GM21825 (cell line): Measurements from ENCODE around the gene CDCP2.

Experiments used
- ATAC-seq: cut with Tn5 transposase; IDR thresholded peaks from one replicate; pipeline ENCODE4 v1.9.1; 2021; ENCODE audit warnings: mild to moderate bottlenecking, moderate library complexity; ENCODE audit not compliant: unreplicated experiment

CDCP2 gene

GRCh38 chr1:54137534-54138061, 15.2 kb downstream of the CDCP2 start:
- no peak for ATAC-seq

- ATAC-seq: no peak
Observed at GRCh38 chr1:54136963-54137533, 15.8 kb downstream of the CDCP2 start.

- no peak for ATAC-seq
Observed at GRCh38 chr1:54136269-54136896, 16.4 kb downstream of the CDCP2 start.

DNA sequence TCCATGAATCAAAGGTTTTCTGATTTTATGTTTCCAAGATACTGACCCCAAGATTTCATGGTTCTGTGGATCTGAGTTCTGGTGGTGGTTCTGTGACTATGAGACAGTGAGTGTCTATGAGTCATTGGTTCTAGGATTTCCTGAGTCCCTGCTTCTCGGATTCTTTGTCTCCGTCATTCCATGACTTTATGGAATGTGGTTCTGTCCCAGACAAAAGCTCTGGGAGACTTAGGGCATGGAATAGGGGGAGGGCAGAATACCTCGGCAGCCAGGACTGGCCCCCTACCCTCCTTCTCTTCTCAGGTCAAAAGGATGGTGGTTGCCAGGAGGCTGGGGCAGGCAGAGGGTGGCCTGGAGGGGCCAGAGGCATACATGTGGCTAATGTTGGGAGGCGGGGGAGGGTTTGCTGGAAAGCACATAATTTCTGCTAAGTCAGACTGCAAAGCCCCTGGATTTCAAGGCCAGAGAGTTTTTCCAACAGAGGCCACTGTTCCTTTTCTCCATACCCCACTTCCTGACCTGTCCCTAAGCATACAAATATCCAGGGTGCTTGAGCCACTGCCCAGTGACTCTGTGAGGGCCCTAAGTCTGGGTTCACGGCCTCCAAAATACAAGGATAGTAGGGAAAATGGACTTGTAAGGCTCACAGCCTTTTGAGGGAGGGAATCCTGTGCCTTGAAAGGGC, 17.2 kb downstream of the CDCP2 start:
- ATAC-seq: no peak

GRCh38 chr1:54134295-54134694, 18.5 kb downstream of the CDCP2 start:
- no peak for ATAC-seq

GRCh38 chr1:54132495-54132894, 20.3 kb downstream of the CDCP2 start:
- ATAC-seq: no peak

DNA sequence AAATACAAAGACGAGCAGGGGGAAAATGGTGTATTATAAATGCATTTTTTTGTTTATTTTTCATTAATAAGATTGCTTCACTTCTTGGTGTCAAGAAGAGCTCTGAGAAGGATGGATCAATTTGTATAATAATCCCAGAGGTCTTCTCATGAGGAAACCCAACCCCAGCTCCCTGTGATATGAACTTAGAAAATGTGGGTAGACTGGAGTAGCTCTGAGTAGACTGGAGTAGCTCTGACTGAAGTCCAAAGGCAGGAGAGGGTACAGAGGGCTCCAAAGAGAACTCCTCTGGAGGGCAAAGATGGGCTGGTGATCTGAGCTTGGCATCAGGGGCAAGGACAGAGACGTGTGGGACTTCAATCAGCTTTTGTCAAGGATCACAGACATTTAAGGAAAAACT, 21.4 kb downstream of the CDCP2 start:
- no peak for ATAC-seq

- no peak for ATAC-seq
Observed at GRCh38 chr1:54129858-54130257, 22.9 kb downstream of the CDCP2 start.

DNA sequence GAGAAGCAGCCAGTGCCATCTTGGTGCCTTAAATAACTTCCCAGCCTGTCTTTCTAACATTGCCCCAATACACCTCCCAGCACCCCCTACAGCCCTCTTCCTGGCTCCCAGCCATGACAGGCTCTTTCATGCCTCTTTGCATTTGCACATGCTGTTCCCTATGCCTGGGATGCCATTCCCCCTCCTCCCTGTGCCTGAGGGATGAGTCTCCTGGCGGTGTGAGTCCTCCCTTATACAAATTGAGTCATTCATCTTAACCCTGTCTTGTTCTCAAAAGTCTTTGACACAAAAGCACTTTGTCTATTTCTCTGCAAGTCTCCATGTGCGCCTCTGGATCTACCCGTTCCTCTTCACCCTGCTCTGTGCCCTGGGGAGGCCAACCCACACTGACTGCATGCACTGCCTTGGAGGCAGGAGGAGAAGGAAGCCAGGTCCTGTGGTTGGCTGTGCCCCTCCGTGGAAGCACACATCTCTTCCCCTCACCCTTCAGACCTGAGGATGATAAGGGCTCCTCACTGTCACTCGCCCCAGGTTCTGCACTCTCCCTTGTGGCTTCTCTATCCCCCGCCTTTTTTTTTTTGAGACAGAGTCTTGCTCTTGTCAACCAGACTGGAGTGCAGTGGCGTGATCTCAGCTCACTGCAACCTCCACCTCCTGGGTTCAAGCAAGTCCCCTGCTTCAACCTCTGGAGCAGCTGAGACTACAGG, 25.1 kb downstream of the CDCP2 start:
- no peak for ATAC-seq

DNA sequence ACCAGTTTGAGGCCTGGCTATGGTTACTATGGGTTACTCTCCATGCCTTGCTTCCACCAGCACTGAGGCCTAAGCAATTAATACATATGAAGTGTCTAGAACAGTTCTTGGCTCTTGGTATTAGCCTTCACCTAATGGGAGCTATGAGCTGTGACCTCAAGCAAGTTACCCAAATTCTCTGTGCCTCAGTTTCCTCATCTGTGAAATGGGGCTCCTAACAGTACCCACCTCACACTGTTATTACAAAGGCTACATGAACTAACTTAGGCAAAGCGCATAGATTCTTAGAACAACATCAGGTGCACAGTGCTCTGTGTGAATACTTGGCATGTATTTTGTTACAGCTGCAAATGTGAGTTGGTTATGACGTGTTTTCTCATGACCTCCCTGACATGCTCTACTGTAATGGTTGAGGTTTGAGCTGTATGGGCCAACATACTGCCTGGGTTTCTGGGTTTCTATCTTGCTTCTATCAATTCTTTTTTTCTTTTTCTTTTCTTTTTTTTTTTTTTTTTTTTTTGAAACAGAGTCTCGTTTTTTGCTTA, 26.5 kb downstream of the CDCP2 start:
- ATAC-seq: no peak

- no peak for ATAC-seq
Observed at GRCh38 chr1:54125386-54126070, 27.3 kb downstream of the CDCP2 start.

DNA sequence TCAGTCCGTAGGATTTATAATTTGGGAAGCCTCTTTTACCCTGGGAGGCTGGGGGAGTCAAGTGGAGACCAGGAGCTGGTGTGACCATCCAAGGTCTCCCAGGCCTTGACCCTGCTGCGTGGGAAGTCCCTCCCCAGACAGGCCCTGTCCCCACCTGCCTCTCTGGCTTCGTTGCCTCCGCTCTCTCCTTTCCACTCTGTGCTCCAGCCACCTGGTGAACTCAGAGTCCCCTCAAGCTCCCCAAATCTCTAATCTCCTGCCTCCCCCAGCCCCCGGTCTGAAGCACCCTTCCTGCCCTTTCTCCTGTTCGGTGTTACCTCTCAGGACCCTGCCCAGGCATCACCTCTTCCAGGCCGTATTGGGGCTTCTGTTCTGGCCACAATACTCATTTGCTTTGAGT, 27.9 kb downstream of the CDCP2 start:
- no peak for ATAC-seq

GRCh38 chr1:54124472-54124871, 28.3 kb downstream of the CDCP2 start:
- ATAC-seq: no peak

GRCh38 chr1:54122992-54123391, 29.8 kb downstream of the CDCP2 start:
- ATAC-seq: no peak

- no peak for ATAC-seq
Observed at GRCh38 chr1:54122135-54122751, 30.6 kb downstream of the CDCP2 start.

- ATAC-seq: no peak
Observed at GRCh38 chr1:54121482-54122134, 31.2 kb downstream of the CDCP2 start.

- no peak for ATAC-seq
Observed at GRCh38 chr1:54120698-54121481, 31.9 kb downstream of the CDCP2 start.

DNA sequence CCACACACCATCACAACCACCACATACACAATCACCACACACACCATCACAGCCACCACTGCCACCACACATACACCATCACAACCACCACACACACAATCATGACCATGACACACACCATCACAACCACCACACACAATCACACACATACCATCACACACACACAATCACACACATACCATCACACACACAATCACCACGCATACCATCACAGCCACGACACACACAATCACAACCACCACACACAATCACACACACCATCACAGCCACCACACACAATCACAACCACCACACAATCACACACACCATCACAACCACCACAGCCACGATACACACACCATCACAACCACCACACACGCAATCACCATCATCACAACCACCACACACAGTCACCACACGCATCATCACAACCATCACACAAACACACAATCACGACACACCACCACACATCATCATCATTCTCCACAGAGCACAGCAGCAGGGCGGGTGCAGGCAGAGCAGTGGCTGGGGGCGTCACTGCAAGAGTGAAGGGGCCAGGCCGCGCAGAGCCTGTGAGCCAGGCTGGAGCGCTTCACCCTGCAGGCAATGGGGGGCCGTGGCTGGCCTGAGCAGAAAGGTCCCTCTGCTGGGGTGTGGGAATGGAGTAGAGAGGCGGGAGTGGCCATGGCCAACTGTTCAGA, 32.6 kb downstream of the CDCP2 start:
- no peak for ATAC-seq
